PC-9 (cell line): ENCODE data around the gene MYO18B. TPM values are rescaled to one million over a fixed set of nuclear protein-coding genes. Genes with fewer than 3 reads are reported as not detected.

Experiments
- BruUV-seq: library from RNA; stranded (reverse); fragments of 400-500 nt; replicated peaks from 2 replicates; lab custom pipeline; 2021; lab: Mats Ljungman, UMichigan
- CTCF ChIA-PET: fragments of 300-600 bp; sonication (Branson Sonifier 250); formaldehyde crosslinking; loops from one replicate; lab custom pipeline; 2022; ENCODE audit warnings: antibody characterized with exemption; lab: Charles Lee
- POLR2A ChIA-PET: fragments of 300-600 bp; sonication (Branson Sonifier 250); formaldehyde crosslinking; loops from one replicate; lab custom pipeline; 2022; ENCODE audit warnings: antibody characterized with exemption; ENCODE audit not compliant: unreplicated experiment; lab: Charles Lee
- DNase-seq, 2 experiments: peaks; one replicate each; pipeline versions ENCODE4 v3.0.0 to v3.0.0-alpha.2; 2015 to 2022; ENCODE audit warnings: mixed read lengths in 1 of 2
- H2AFZ ChIP-seq: fragments of 200-600 bp; sonication (generic); 2 replicates; pipeline ENCODE4 v1.8.1; 2017; ENCODE audit warnings: antibody characterized with exemption
- H3F3A ChIP-seq: fragments of 200-600 bp; sonication (generic); 2 replicates; pipeline ENCODE4 v1.8.1; 2017; ENCODE audit warnings: antibody characterized with exemption, mild to moderate bottlenecking, low read depth; ENCODE audit not compliant: insufficient read depth
- H3K27ac ChIP-seq: fragments of 200-600 bp; sonication (generic); 2 replicates; pipeline ENCODE4 v1.6.1; 2016; ENCODE audit warnings: mixed run types
- H3K27me3 ChIP-seq: fragments of 200-600 bp; sonication (generic); 2 replicates; pipeline ENCODE4 v1.6.1; 2016; ENCODE audit warnings: low read depth, mixed run types; ENCODE audit not compliant: insufficient read depth
- H3K36me3 ChIP-seq: fragments of 200-600 bp; sonication (generic); 2 replicates; pipeline ENCODE4 v1.6.1; 2016; ENCODE audit warnings: low read depth, mixed run types
- H3K4me1 ChIP-seq: fragments of 200-600 bp; sonication (generic); replicated peaks from 2 replicates; pipeline ENCODE4 v1.6.1; 2016; ENCODE audit warnings: mixed run types; ENCODE audit not compliant: insufficient read depth
- H3K4me2 ChIP-seq: fragments of 200-600 bp; sonication (generic); 2 replicates; pipeline ENCODE4 v1.6.1; 2017; ENCODE audit warnings: mixed run types
- H3K4me3 ChIP-seq: fragments of 200-600 bp; sonication (generic); 2 replicates; pipeline ENCODE4 v1.6.1; 2016; ENCODE audit warnings: mixed run types
- H3K79me2 ChIP-seq: fragments of 200-600 bp; sonication (generic); 2 replicates; pipeline ENCODE4 v1.6.1; 2017; ENCODE audit warnings: low read depth, mixed run types
- H3K9me2 ChIP-seq: fragments of 200-600 bp; sonication (generic); 2 replicates; pipeline ENCODE4 v1.8.1; 2017; ENCODE audit warnings: mild to moderate bottlenecking; ENCODE audit not compliant: insufficient read depth
- H3K9me3 ChIP-seq: fragments of 200-600 bp; sonication (generic); 2 replicates; pipeline ENCODE4 v1.8.1; 2016; ENCODE audit warnings: low read depth; ENCODE audit not compliant: insufficient read depth
- H4K20me1 ChIP-seq: fragments of 200-600 bp; sonication (generic); 2 replicates; pipeline ENCODE4 v1.8.1; 2017; ENCODE audit not compliant: insufficient read depth
- CTCF ChIP-seq: fragments of 200-600 bp; sonication (generic); conservative IDR thresholded peaks from 2 replicates; pipeline ENCODE4 v1.6.1; 2017; ENCODE audit warnings: mixed run types, antibody characterized with exemption, mild to moderate bottlenecking, moderate library complexity
- EZH2 ChIP-seq: fragments of 200-600 bp; sonication (generic); IDR thresholded peaks from 2 replicates; pipeline ENCODE4 v1.8.0; 2017; ENCODE audit warnings: antibody characterized with exemption, low read depth
- intact Hi-C: fragments of 100-400 bp; cut with micrococcal nuclease; formaldehyde crosslinking; loops from one replicate; pipeline ENCODE4 v1.10.0; 2022; ENCODE audit not compliant: unreplicated experiment
- total RNA-seq: library from RNA; stranded (reverse); gene quantifications from 2 replicates; pipeline ENCODE4 v1.2.3, GENCODE V29; 2021

The MYO18B gene
- total RNA-seq, 1 experiment from 2014 or later: not detected

GRCh38 chr22:25806579-25806978 lies 64.6 kb downstream of the MYO18B start:
- H3K4me3 ChIP-seq: no peak overlapping the region
- no peaks in the 10 kb centered on the region for H3K4me1 ChIP-seq
- no peaks in the 10 kb centered on the region for H3F3A ChIP-seq
- TF ChIP-seq EZH2 (no peak), CTCF (no peak)
- H4K20me1 ChIP-seq: no peaks in the 10 kb centered on the region
- POLR2A ChIA-PET: no interaction called here
- intact Hi-C loops: no loop called here
- peaks cover 68% of the 10 kb centered on the region for H3K27me3 ChIP-seq
- no peak overlapping the region for H3K27ac ChIP-seq
- CTCF ChIA-PET: no interaction called here
- H3K9me2 ChIP-seq: no peaks in the 10 kb centered on the region
- DNase-seq: no peak
- no peaks in the 10 kb centered on the region for H3K79me2 ChIP-seq
- no peaks in the 10 kb centered on the region for H3K9me3 ChIP-seq
- no peaks in the 10 kb centered on the region for H3K36me3 ChIP-seq
- no peak overlapping the region for H2AFZ ChIP-seq
- no TSS peak for BruUV-seq
- no peak overlapping the region for H3K4me2 ChIP-seq

GRCh38 chr22:25814685-25815084 lies 72.7 kb downstream of the MYO18B start:
- Histone ChIP-seq H4K20me1 (no peaks in the 10 kb centered on the region), H3K9me3 (no peaks in the 10 kb centered on the region), H3K36me3 (no peaks in the 10 kb centered on the region), H3K4me3 (no peak overlapping the region), H3K4me2 (no peak overlapping the region), H3F3A (no peaks in the 10 kb centered on the region), H3K4me1 (no peaks in the 10 kb centered on the region), H3K9me2 (no peaks in the 10 kb centered on the region), H3K27ac (no peak overlapping the region), H2AFZ (no peak overlapping the region), H3K79me2 (no peaks in the 10 kb centered on the region), H3K27me3 (peaks cover 24% of the 10 kb centered on the region)
- intact Hi-C loops: no loop called here
- no peak for DNase-seq
- CTCF ChIA-PET: no interaction called here
- POLR2A ChIA-PET: no interaction called here
- TF ChIP-seq CTCF (no peak), EZH2 (no peak)
- no TSS peak for BruUV-seq

GRCh38 chr22:25815561-25815960 lies 73.6 kb downstream of the MYO18B start:
- no peak for TF ChIP-seq EZH2
- TF ChIP-seq CTCF: no peak
- Histone ChIP-seq H3K9me3 (no peaks in the 10 kb centered on the region), H4K20me1 (no peaks in the 10 kb centered on the region), H3K27ac (no peak overlapping the region), H3K4me1 (no peaks in the 10 kb centered on the region), H3K79me2 (no peaks in the 10 kb centered on the region), H3K27me3 (peaks cover 18% of the 10 kb centered on the region), H3K36me3 (no peaks in the 10 kb centered on the region), H2AFZ (no peak overlapping the region), H3F3A (no peaks in the 10 kb centered on the region), H3K4me3 (no peak overlapping the region), H3K9me2 (no peaks in the 10 kb centered on the region), H3K4me2 (no peak overlapping the region)
- intact Hi-C loops: no loop called here
- DNase-seq: no peak
- BruUV-seq: no TSS peak
- CTCF ChIA-PET: no interaction called here
- POLR2A ChIA-PET: no interaction called here
